Measurements from ENCODE around the gene PIAS4. TPM values are rescaled to one million over a fixed set of nuclear protein-coding genes. Genes with fewer than 3 reads are reported as not detected.

Gene PIAS4
- total RNA-seq, 1 experiment from 2014 or later: 45.9 TPM

DNA sequence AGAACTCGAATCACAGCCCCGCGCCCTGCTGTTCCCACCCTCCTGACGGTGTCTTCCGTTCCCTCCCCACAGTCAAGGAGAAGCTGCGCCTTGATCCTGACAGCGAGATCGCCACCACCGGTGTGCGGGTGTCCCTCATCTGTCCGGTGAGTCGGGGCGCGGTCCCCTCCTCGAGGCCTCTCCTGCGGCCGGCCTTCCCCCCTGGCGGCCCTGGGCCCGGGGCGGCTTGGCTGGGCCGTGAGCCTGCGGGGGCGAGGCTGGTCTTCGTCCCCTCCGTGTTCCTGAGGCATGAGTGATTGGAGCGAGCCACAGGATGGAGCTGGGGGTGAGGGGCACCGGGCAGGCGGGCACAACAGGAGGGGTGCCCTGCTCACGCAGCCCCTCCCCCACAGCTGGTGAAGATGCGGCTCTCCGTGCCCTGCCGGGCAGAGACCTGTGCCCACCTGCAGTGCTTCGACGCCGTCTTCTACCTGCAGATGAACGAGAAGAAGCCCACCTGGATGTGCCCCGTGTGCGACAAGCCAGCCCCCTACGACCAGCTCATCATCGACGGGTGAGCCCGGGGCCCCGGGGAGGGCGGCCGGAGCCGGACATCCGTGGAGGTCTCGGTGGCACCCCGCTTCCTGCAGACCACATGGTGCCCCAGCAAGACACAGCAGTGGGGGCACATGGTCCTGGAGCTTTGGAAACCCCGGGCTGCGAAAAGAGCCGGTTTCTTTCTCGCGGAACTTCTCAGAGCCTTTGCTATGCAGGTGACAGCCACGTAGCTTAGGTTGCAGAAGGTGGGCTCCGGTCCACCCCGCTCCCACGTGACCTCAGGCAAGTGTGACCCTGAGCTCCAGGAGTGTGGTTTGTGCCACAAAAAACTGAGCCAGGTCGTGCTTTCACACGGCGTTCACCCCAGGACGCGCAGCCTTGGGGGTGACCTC is 25.8 kb downstream of the PIAS4 start:
- ATAC-seq: no peak
- H3K4me1 Mint-ChIP-seq: no peaks in the 10 kb centered on the region
- H3K36me3 Mint-ChIP-seq: peaks cover 8% of the 10 kb centered on the region
- TF ChIP-seq CBFB (CRISPR knock-in tag; IDR thresholded peaks at IDR 0.05; ENCODE audit: low read depth) (no peak), JUN (CRISPR knock-in tag; IDR thresholded peaks at IDR 0.05) (no peak), CREB1 (CRISPR knock-in tag; IDR thresholded peaks at IDR 0.05) (no peak), GTF2I (CRISPR knock-in tag; conservative IDR thresholded peaks at IDR 0.05) (no peak), FOXK1 (CRISPR knock-in tag; IDR thresholded peaks at IDR 0.05) (no peak), NFE2L1 (CRISPR knock-in tag; IDR thresholded peaks at IDR 0.05) (no peak)
- TF ChIP-seq, protein P1, sequence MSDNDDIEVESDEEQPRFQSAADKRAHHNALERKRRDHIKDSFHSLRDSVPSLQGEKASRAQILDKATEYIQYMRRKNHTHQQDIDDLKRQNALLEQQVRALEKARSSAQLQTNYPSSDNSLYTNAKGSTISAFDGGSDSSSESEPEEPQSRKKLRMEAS (CRISPR knock-in tag; IDR thresholded peaks at IDR 0.05): no peak
- TF ChIP-seq, protein P2, sequence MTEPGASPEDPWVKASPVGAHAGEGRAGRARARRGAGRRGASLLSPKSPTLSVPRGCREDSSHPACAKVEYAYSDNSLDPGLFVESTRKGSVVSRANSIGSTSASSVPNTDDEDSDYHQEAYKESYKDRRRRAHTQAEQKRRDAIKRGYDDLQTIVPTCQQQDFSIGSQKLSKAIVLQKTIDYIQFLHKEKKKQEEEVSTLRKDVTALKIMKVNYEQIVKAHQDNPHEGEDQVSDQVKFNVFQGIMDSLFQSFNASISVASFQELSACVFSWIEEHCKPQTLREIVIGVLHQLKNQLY (CRISPR knock-in tag; IDR thresholded peaks at IDR 0.05): no peak
- TF ChIP-seq, protein P3, sequence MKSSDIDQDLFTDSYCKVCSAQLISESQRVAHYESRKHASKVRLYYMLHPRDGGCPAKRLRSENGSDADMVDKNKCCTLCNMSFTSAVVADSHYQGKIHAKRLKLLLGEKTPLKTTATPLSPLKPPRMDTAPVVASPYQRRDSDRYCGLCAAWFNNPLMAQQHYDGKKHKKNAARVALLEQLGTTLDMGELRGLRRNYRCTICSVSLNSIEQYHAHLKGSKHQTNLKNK (CRISPR knock-in tag; IDR thresholded peaks at IDR 0.05): no peak
- H3K4me3 Mint-ChIP-seq: no peak overlapping the region
- DNase-seq (ENCODE audit: low spot score): no peak
- no peaks in the 10 kb centered on the region for H3K27me3 Mint-ChIP-seq (ENCODE audit: low read depth)
- H3K9me3 Mint-ChIP-seq: no peaks in the 10 kb centered on the region
- ChIA-PET CTCF (no interaction called here), POLR2A (no interaction called here)
- H3K27ac Mint-ChIP-seq: no peak overlapping the region

DNA sequence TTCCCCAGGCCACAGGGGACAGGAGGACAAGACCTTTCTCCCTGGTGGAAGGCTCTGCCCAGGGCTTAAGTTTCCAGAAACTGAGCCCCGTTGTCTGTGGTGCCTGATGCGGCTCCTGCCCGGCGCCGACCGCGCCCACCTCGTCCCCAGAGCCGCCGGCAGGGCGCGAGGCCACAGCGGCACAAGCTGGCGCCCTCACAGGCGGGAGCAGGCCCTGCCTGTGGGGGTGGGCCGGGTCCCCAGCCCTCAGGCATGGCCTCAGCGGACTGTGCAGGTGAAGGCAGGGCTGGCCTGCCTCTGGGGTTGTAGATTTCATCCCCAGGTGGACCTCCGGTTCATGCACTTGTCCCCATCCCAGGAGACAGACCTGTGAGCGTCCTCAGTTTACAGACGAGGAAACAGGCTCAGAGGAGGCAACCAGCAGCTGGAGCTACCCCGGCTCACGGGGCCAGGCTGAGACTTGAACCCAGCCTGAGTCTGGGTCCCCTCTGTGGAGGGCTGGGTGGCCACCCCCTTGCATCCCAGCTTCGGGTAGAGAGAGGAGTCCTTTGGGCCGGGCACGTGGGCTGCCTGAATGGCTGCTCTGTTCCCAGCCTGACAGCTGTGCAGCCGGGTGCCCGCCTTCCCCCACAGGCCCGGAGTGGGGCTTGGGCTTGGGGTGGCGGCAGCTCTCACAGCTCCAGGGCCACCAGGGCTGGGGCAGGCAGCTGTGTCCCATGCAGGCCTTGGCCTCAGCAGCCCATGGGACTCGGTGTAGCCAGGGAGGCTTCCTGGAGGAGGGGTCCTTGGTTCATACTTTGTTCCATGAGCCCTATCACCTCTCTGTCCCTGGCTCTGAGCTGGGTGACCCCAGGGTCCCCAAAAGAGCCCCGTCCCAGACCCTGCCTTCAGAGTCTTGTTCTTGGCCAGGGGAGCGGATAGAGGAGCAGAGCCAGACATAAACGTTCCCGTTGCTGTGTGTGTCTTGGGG is 26.8 kb downstream of the PIAS4 start:
- Mint-ChIP-seq H3K4me3 (no peak overlapping the region), H3K4me1 (no peaks in the 10 kb centered on the region), H3K27me3 (ENCODE audit: low read depth) (no peaks in the 10 kb centered on the region), H3K36me3 (peaks cover 8% of the 10 kb centered on the region), H3K9me3 (no peaks in the 10 kb centered on the region), H3K27ac (no peak overlapping the region)
- CTCF ChIA-PET: interaction anchor here (1.4 kb wide), 1 partner anchor 106 kb away, joined by 4 read pairs; no protein-coding TSS in a partner anchor
- POLR2A ChIA-PET: interaction anchor here (0.6 kb wide), 1 partner anchor 32 kb away, joined by 3 read pairs; the partner anchor contains the start of gene ZBTB7A
- DNase-seq (ENCODE audit: low spot score): no peak
- no peak for ATAC-seq
- TF ChIP-seq CREM (CRISPR knock-in tag; IDR thresholded peaks at IDR 0.05) (no peak), TEAD4 (CRISPR knock-in tag; IDR thresholded peaks at IDR 0.05) (no peak), SMAD3 (CRISPR knock-in tag; IDR thresholded peaks at IDR 0.05; ENCODE audit: borderline replicate concordance) (no peak)

DNA sequence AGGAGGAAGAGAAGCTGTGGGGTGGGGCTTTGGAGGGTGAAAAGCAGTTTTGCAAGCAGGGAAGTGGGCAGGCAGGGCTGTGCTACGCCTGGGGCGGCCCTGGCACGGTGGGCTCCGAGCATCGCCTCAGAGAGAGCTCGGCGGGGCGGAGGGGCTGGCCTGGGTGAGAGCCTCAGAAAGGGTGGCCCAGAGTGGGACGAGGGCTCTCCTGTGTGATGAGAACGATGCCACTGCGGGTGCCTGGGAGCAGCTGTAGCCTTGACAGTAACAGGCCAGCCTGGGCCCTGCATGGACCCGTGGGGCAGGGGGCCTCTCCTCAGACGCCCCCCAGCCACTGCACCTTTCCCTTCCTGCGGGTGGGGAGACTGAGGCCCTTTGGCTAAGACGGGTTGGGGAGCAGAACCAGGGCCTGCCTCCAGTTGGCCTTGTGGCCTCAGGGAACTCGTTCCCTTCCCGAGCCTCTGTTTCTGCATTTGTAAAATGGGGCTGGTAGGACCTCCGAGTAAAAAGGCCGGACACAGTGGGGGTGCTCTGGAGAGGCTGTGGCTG is 27.6 kb downstream of the PIAS4 start:
- H3K27me3 Mint-ChIP-seq (ENCODE audit: low read depth): no peaks in the 10 kb centered on the region
- H3K4me3 Mint-ChIP-seq: no peak overlapping the region
- H3K4me1 Mint-ChIP-seq: no peaks in the 10 kb centered on the region
- H3K36me3 Mint-ChIP-seq: peaks cover 6% of the 10 kb centered on the region
- CTCF ChIA-PET: interaction anchor here (1.4 kb wide), 1 partner anchor 105 kb away, joined by 4 read pairs; no protein-coding TSS in a partner anchor
- POLR2A ChIA-PET: no interaction called here
- ATAC-seq (no peak), DNase-seq (ENCODE audit: low spot score) (no peak)
- no peaks in the 10 kb centered on the region for H3K9me3 Mint-ChIP-seq
- no peak overlapping the region for H3K27ac Mint-ChIP-seq
- TF ChIP-seq ESRRA (CRISPR knock-in tag; IDR thresholded peaks at IDR 0.05; ENCODE audit: borderline replicate concordance): no peak
- TF ChIP-seq ELF4 (CRISPR knock-in tag; IDR thresholded peaks at IDR 0.05; ENCODE audit: low read depth): no peak
- TF ChIP-seq, protein P4, sequence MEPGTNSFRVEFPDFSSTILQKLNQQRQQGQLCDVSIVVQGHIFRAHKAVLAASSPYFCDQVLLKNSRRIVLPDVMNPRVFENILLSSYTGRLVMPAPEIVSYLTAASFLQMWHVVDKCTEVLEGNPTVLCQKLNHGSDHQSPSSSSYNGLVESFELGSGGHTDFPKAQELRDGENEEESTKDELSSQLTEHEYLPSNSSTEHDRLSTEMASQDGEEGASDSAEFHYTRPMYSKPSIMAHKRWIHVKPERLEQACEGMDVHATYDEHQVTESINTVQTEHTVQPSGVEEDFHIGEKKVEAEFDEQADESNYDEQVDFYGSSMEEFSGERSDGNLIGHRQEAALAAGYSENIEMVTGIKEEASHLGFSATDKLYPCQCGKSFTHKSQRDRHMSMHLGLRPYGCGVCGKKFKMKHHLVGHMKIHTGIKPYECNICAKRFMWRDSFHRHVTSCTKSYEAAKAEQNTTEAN (CRISPR knock-in tag; IDR thresholded peaks at IDR 0.05): no peak
- TF ChIP-seq, protein P5, sequence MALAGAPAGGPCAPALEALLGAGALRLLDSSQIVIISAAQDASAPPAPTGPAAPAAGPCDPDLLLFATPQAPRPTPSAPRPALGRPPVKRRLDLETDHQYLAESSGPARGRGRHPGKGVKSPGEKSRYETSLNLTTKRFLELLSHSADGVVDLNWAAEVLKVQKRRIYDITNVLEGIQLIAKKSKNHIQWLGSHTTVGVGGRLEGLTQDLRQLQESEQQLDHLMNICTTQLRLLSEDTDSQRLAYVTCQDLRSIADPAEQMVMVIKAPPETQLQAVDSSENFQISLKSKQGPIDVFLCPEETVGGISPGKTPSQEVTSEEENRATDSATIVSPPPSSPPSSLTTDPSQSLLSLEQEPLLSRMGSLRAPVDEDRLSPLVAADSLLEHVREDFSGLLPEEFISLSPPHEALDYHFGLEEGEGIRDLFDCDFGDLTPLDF (CRISPR knock-in tag; IDR thresholded peaks at IDR 0.05): no peak
- TF ChIP-seq, protein P6, sequence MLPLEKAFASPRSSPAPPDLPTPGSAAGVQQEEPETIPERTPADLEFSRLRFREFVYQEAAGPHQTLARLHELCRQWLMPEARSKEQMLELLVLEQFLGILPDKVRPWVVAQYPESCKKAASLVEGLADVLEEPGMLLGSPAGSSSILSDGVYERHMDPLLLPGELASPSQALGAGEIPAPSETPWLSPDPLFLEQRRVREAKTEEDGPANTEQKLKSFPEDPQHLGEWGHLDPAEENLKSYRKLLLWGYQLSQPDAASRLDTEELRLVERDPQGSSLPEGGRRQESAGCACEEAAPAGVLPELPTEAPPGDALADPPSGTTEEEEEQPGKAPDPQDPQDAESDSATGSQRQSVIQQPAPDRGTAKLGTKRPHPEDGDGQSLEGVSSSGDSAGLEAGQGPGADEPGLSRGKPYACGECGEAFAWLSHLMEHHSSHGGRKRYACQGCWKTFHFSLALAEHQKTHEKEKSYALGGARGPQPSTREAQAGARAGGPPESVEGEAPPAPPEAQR (CRISPR knock-in tag; IDR thresholded peaks at IDR 0.05): no peak
- TF ChIP-seq ETV6 (CRISPR knock-in tag; IDR thresholded peaks at IDR 0.05): no peak
- TF ChIP-seq, protein P7, sequence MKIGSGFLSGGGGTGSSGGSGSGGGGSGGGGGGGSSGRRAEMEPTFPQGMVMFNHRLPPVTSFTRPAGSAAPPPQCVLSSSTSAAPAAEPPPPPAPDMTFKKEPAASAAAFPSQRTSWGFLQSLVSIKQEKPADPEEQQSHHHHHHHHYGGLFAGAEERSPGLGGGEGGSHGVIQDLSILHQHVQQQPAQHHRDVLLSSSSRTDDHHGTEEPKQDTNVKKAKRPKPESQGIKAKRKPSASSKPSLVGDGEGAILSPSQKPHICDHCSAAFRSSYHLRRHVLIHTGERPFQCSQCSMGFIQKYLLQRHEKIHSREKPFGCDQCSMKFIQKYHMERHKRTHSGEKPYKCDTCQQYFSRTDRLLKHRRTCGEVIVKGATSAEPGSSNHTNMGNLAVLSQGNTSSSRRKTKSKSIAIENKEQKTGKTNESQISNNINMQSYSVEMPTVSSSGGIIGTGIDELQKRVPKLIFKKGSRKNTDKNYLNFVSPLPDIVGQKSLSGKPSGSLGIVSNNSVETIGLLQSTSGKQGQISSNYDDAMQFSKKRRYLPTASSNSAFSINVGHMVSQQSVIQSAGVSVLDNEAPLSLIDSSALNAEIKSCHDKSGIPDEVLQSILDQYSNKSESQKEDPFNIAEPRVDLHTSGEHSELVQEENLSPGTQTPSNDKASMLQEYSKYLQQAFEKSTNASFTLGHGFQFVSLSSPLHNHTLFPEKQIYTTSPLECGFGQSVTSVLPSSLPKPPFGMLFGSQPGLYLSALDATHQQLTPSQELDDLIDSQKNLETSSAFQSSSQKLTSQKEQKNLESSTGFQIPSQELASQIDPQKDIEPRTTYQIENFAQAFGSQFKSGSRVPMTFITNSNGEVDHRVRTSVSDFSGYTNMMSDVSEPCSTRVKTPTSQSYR (CRISPR knock-in tag; IDR thresholded peaks at IDR 0.05): no peak
- TF ChIP-seq RELA (CRISPR knock-in tag; IDR thresholded peaks at IDR 0.05; ENCODE audit: borderline replicate concordance): no peak
- TF ChIP-seq ZBTB21 (CRISPR knock-in tag; IDR thresholded peaks at IDR 0.05; ENCODE audit: borderline replicate concordance): no peak

Data from WTC11 (cell line).